Measurements from ENCODE around the gene MXD3. TPM values are rescaled to one million over a fixed set of nuclear protein-coding genes. Genes with fewer than 3 reads are reported as not detected.

The MXD3 gene
- total RNA-seq, 1 experiment from 2014 or later: 38.5 TPM

DNA sequence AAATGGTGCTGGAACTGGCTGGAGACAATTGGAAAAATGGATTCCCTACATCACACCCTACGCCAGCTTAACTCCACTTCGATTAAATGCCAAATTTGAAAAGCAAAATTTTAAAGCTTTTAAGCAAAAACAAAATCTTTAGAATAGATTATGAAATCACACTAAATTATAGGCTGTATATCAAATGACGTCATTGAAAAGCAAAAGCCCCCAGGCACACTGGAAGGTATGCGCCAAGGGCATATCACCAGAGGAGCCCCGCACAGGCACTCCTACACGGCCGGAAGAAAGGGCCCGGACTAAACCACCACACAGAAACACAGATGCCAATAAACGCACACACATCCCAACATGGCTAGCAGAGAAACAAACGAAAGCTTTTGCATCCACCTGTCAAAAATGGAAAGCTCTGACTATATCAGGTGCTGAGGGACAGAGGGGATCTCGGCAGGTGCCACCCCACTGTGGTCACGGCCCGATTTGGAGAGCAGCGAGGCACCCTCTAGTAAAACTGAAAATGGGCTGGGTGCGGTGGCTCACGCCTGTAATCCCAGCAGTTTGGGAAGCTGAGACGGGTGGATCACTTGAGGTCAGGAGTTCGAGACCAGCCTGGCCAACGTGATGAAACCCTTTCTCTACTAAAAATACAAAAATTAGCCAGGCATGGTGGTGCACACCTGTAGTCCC, 17.0 kb upstream of the MXD3 start:
- in situ Hi-C loops (cut with HindIII; ENCODE audit: low sequenced_read_pairs): no loop called here
- DNase-seq (ENCODE audit: low spot score): no peak

DNA sequence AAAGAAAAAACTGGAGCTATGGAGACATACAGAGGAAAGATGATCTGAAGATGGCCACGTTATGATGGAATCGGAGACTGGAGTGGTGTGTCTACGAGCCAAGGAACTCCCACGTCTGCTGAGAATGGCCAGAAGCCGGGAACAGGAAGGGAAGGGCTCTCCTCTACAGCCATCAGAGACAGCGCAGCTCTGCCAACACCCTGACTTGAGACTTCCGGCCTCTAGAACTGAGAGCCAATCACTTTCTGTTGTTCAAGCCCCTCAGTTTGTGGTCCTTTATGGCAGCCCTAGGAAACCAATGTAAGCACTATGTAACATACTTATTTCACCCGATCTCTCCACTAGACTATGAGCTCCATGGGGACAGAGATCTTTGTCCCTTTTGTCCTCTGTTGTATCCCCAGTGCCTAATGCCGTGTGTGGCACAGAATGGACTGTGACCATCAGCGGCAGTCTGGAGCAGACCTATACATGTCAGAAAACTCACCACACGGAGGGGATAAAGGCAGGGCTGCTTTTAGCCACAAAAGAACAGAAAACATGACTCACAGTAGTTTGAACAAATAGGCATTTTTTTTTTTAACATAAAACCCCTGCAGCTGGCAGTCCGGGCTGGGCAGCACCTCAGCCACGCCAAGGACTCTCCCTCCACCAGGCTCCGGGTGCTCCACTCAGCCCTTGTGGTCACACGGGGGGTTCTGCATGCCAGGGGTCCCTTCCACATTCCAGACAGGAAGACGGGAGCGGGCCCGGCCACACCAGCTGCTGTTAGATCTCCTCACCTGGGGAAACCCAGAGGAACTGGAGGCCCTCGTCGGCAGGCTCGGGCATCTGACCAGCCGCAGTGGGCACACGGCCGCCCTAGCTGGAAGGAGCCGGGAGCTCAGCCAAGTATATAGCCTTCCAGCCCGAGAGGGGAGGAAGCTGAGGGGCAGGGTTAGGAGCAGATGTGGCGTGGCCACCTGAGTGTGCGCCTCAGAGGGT, 16.1 kb upstream of the MXD3 start:
- in situ Hi-C loops (cut with HindIII; ENCODE audit: low sequenced_read_pairs): no loop called here
- DNase-seq (ENCODE audit: low spot score): no peak

DNA sequence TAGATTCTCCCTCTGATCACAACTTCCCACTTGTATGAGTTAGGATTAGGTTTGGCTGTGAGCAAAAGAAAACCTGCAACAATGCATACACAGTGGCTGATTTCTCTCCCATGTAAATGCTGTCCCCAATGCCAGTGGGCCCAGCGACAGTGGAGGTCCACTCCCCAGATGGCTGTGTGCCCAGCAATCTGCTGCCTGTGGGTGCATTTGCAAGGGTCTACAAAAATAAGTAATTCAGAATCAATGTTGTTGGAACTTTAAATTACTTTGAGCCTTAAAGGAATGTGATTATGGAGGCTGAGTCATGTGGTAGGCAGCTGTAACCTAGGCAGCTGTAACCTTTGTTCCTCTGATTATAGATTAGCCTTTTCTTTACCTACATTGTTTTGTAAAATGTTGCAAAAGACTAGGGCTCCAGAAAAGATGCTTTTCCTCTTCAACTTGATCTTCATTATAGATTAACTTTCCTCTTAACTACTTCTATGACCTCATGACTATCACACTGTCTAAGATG, 14.2 kb upstream of the MXD3 start:
- in situ Hi-C loops (cut with HindIII; ENCODE audit: low sequenced_read_pairs): no loop called here

DNA sequence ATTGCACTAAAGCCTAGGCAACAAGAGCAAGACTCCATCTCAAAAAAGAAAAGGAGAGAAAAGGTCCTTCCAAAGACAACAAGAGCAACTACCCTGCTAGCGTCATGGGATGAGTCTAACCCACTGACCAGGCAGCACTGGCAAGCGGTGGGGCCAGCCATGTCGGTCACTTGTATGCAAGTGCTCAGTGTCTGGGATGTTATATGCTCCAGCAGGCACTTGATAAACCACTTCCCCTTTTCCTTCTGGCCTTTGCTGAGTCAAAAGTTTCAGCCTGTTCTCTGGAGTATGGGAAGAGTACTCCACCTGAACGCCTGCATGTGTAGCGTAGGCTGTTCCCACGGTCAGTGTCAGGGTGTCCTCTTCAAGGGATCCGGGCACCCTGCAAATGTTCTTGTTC, 9.2 kb upstream of the MXD3 start:
- DNase-seq (ENCODE audit: low spot score): no peak
- in situ Hi-C loops (cut with HindIII; ENCODE audit: low sequenced_read_pairs): no loop called here

More for the DNA sequence above, 14.2 kb upstream of the MXD3 start:
- no peak for DNase-seq (ENCODE audit: low spot score)

DNA sequence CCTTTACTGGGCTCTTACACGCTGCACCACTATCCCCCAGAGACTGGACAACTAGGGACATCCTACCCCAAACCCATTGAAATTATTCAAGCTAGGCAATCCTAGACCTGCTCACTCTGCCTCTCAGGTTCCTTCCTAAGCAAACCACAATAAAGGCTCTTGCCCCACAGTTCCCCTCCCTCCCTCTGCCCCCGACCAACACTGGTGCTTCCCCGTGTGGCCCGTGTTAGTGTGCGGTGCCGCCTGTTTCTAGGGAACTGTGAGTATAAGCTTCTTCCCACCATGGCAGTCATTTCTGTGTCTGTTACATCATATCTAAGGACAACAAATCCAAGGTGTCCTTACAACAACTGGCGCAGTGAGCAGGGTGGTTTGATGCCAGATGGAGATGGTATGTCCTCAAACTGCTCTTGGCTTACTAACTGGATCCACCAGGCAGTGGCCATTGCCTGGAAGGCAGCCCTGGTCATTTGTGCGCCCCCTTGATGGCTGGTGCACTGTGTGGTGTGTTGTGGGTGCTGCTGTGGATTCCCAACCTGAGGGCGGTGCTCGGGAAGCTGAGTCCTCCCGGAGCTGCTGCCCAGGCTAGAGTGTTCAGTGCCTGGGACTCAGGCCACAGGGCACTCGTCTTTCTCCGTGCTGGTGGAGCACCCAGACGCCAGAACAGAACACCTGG, 8.4 kb upstream of the MXD3 start:
- DNase-seq (ENCODE audit: low spot score): no peak
- in situ Hi-C loops (cut with HindIII; ENCODE audit: low sequenced_read_pairs): no loop called here

DNA sequence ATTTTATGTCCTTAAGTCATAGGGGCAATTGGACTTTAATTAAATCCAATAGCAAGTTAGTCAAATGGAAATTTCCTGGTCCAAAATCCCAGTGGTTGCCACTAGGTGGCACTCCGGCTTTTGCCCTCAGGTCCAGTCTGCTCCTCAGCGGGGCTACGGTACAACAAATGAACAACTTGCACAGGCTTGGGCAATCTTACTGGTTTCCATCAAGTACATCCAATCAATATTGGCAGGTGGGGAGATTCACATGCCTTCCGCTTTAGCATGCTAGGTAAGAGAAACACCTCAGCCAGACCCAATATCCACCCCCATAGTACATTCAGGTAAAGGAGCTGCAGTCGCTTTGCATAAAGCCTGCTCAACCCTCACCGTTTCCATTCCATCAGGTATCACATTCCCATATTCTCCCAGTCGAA, 6.3 kb upstream of the MXD3 start:
- in situ Hi-C loops (cut with HindIII; ENCODE audit: low sequenced_read_pairs): no loop called here
- DNase-seq (ENCODE audit: low spot score): peak; percentile 84

DNA sequence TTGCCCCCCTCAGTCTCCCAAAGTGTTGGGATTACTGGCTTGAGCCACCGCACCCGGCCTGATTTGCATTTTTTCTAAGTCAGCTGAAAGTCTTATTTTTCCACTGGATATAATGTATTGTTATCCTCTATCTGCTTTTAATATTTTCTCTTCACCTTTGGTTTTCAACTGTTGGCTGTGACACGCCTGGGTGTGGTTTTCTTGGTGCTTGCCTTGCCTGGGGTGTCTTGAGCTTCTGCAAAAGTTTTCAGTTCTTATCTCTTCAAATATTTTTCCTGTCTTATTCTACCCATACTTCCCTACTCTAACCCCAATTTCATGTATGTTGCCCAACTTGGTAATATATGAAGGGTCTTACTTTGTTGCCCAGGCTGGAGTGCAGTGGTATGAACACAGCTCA, 4.3 kb upstream of the MXD3 start:
- DNase-seq (ENCODE audit: low spot score): no peak
- in situ Hi-C loops (cut with HindIII; ENCODE audit: low sequenced_read_pairs): no loop called here

DNA sequence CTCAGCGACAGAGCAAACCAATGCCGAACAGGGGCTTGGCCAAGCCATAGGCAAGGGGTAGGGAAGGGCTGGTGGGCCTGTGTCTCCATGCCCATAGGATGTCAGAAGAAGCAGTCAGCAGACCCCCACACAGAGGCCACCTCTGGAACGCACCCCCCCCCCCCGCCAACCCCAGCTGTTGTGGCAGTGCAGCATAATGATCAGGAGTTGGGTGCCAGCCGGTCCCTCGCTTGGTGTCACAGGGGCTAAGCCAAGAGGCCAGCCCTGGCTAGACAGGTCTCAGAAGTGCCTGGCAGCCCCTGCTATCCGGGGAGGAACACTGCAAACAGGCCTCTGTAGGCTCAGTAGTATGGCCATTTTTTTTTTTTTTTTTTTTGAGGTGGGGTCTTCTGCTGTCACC, 3.7 kb upstream of the MXD3 start:
- no peak for DNase-seq (ENCODE audit: low spot score)
- in situ Hi-C loops (cut with HindIII; ENCODE audit: low sequenced_read_pairs): no loop called here

DNA sequence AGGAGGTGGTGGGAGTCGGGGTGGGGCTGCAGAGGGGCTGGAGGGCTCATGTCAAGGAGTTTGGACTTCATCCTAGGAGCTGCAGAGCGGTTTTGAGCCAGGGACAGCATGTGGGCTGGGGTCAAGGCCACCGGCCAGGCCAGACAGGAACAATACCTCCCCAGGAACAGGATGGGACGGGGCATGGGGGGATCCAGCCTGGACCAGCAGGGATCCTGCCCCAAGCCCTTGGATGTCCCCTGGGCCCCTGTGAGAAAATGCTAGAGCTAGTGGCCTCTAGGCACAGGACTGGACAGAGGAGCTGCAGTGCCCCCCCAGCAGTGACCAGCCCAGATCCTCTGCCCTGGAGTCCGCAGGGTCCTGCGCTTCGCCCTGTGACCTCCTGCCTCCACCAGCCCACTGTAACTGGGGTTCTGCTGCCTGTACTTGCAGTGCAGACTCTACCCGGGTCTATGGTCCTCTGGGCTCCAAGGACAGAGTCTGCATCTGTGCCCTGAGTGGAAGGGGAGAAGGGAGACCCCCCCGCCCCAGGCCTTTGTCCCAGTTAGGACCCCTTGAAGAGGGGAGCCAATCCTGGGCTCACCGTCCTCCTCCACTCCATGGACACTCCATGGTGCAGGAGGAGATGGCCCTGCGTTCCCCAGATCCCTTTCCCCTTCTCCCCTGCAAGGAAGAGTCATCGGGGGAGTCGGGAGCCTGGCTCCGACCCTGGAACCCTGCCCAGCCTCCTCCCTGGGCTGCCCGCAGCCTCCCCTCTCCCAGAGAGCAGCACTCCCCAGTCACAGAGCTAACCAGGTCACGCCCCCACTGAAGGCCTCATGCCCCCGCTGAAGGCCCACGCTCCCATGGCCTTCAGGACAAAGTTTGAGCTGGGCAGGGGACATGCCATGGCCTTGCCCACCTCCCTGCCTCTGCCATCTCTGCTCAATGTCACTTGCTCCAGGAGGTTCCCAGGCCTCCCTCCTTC, 3.0 kb upstream of the MXD3 start:
- in situ Hi-C loops (cut with HindIII; ENCODE audit: low sequenced_read_pairs): no loop called here
- no peak for DNase-seq (ENCODE audit: low spot score)

DNA sequence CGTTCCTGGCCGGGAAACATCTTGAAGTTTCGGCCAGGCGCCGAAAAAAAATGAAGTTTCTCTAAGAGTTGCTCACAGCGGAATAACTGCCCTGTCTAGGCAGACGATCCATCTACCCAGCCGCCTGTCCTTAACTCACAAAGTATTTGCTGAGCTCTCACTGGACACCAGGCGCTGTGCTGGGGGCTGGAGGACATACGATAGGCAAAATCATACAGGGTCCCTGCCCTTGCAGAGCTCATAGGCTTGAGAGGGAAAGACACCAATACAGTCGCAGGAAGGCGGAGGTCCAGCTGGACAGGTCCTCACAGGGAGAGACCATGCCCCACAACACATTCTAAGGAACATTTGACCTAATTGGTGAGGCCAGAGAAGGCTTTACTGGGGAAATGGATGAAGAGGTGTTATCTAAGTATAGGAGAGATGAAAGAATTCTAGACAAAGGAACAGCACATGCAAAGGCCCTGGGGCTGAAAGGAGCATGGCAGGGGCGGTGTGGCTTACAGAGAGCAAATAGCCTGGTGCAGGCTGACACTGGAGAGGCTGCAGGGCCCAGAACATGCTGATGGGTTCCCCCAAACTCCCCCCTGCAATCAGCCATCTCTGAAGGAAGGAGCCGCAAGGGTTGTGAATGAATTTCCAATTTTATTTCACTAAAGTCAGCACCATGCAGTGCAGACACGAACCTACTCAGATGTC, 2.0 kb upstream of the MXD3 start:
- in situ Hi-C loops (cut with HindIII; ENCODE audit: low sequenced_read_pairs): no loop called here
- DNase-seq (ENCODE audit: low spot score): no peak

DNA sequence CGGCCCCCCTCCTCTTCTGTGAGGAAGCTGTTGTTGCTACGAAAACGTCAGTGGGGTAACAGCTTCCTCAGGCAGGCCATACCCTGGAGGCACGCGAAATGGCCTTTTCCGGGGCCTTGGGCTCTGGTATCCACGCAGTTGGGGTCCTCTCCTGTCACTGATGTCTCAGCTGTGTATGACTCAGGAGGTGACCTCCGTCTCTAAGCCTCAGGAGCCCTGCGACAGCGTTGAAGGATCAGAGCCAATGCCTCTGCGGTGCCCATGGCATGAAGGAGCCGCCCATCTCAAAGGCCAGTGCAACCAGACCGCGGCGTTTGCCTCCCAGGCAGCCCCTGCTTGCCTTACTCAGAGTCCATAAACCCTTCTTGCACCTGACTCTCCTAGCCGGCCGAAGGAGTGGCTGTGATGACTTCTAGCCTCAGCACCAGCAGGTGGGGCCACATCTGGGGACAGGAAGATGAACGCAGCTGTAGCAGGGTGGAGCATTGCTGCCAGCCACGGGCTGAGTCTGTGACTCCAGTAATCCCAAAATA, 1.0 kb upstream of the MXD3 start:
- DNase-seq (ENCODE audit: low spot score): no peak
- in situ Hi-C loops (cut with HindIII; ENCODE audit: low sequenced_read_pairs): no loop called here

DNA sequence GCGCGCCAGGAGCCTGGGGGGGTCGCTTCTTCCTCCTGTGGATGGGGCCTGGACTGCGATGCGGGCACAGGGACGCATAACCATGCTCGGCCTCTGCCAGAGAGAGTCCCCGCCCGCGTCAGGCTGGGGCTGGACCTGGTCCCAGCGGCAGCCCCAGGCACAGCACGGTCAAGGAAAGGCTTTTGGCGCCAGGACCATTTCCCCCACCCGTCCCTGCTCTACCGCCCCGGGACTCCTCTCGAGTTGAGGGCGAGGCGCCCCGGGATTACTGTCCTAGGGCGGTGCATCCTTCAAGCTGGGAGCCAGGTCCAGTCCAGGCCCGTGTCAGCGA, 341 bp downstream of the MXD3 start:
- in situ Hi-C loops (cut with HindIII; ENCODE audit: low sequenced_read_pairs): no loop called here
- DNase-seq (ENCODE audit: low spot score): no peak

DNA sequence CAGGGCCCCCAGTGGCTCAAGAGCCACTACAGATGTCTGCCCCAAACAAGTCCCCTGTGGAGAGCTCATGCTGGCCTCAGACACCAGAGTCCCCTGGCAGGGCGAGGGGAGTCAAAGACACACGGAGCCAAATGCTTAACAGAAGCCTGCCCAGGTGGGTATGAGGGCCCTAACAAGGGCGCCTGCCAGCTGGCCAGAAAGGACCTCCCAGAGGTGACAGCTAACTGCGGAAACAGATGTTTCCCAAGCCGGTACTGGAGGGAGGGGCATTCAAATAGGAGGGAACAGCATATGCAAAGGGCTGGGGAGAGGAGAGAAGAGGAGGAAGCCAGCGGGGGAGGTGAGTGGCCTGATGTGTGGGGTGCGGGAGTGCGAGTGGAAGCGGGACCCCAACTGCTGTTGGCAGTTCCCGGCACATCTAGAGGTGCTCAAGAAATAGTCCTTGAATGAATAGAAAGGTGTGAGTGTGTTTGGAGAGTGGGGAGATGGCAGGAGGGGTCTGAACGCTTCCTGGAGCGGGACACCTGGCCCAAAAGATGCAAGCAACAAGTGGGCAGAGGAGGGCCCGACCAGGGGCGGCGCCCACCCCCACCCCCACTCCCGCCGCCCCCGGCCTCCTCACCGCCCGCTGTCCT, 824 bp downstream of the MXD3 start:
- no peak for DNase-seq (ENCODE audit: low spot score)
- in situ Hi-C loops (cut with HindIII; ENCODE audit: low sequenced_read_pairs): no loop called here

DNA sequence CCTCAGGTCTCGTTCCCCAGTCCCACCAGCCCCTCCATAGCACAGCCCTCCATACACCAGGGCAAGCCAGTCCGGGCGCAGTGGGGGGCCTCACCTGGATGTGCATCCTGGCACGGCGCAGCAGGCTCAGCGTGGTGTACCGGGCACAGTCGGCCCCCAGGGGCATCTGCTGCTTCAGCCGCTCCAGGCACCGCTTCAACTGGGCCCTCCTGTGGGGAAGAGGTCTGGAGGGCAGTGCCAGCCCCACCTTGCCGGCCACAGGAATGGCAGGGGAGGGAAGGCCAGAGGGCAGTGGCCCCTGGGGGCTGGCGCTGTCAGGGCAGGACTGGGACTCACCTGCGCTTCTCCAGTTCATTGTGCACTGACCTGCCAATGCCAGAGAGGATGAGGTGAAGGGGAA, 1.4 kb downstream of the MXD3 start:
- no peak for DNase-seq (ENCODE audit: low spot score)
- in situ Hi-C loops (cut with HindIII; ENCODE audit: low sequenced_read_pairs): no loop called here

DNA sequence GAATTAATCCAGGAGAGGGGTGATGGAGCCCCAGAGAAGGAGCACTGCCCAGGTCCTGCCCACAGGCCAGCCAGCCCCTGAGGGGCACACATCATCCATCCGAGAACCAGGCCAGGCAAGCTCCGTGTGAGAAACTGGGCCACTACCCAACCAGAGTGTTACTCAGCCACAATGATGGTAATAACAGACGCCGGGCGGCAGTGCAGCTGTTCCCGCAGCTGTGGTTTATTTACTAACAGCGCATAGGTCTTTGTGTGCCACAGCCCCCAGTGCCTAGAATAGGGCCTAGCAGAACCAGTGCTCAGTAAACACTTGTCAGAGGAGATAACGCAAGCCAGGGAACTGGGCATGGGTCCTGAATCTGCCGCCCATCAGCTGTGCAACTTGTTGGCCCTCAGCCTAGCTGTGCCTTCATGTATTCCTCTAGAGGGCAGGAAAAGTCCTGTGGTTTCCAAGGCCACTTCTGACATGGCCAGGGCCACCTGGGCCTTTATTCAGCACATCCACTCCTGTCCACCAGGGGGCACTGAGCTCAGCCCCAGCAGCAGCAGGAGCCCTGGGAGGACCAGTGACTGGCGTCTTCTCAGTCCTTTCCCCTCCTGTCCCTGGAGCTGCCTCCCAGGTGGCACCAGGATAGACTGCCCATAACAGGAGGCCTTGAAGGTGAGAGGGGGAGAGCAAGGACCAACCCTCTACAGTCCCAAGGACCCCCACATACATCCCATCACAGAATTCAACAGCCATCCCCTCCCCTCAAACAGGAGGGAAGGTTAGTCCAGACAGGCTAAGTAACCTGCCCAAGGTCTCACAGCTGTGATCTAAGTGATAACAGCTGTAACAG, 2.1 kb downstream of the MXD3 start:
- peak; percentile 79 for DNase-seq (ENCODE audit: low spot score)
- in situ Hi-C loops (cut with HindIII; ENCODE audit: low sequenced_read_pairs): no loop called here

DNA sequence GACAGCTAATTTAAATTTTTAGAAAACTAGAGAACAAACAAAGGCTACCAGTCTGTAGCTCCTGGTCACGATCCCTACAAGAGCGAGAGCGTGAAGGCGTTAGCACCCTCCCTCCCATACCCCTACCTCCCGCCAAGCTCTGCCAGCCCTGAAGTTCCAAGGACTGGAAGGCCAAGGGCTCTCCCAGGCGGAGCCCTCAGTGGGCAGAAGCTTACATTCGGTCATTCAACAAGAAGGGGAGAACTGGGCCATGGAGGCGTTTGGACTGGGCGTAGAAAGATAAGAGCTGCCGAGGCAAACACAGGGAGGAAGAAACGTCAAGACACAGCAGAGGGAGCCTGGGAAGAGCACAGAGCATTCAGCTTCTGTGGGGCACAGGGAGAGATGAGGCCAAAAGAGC, 3.0 kb downstream of the MXD3 start:
- in situ Hi-C loops (cut with HindIII; ENCODE audit: low sequenced_read_pairs): no loop called here
- no peak for DNase-seq (ENCODE audit: low spot score)

Measured in G401 (cell line).